Measurements from ENCODE around the gene ZNF775. TPM values are rescaled to one million over a fixed set of nuclear protein-coding genes. Genes with fewer than 3 reads are reported as not detected.

The ZNF775 gene
- polyA plus RNA-seq, 6 donors from 2014 or later: 1.4 to 8.9 (median 4.5) TPM

- Mint-ChIP-seq H3K4me1 (peaks cover 13 to 25% (median 23%) of the 10 kb centered on the region in 3 donors), H3K9me3 (peaks cover 0 to 12% (median 10%) of the 10 kb centered on the region in 7 donors), H3K4me3 (peak overlapping the region in 3 of 8 donors; percentile 25 to 77 (median 50)), H3K27me3 (peaks cover 29 to 47% (median 43%) of the 10 kb centered on the region in 3 donors), H3K27ac (no peak overlapping the region), H3K36me3 (peaks cover 0 to 17% of the 10 kb centered on the region in 2 donors)
- ATAC-seq (ENCODE audit: low read depth in 2 of 2) (peak in 1 of 2 donors; percentile 30), DNase-seq (no peak)
Observed at GRCh38 chr7:150339409-150339809, 39.7 kb upstream of the ZNF775 start.

GRCh38 chr7:150340024-150340749, 38.9 kb upstream of the ZNF775 start:
- Mint-ChIP-seq H3K27me3 (peaks cover 28 to 47% (median 43%) of the 10 kb centered on the region in 3 donors), H3K4me1 (peaks cover 13 to 25% (median 23%) of the 10 kb centered on the region in 3 donors), H3K9me3 (peaks cover 0 to 19% (median 10%) of the 10 kb centered on the region in 7 donors), H3K4me3 (peak overlapping the region in 4 of 8 donors; percentile 37 to 79 (median 59)), H3K27ac (no peak overlapping the region), H3K36me3 (peaks cover 0 to 17% of the 10 kb centered on the region in 2 donors)
- DNase-seq: no peak
- ATAC-seq (ENCODE audit: low read depth in 2 of 2): peak; percentile 75 to 79

GRCh38 chr7:150340875-150341262, 38.3 kb upstream of the ZNF775 start:
- Mint-ChIP-seq H3K4me1 (peaks cover 13 to 25% (median 23%) of the 10 kb centered on the region in 3 donors), H3K4me3 (peak overlapping the region in 5 of 8 donors; percentile 26 to 68 (median 56)), H3K36me3 (peaks cover 0 to 17% of the 10 kb centered on the region in 2 donors), H3K27me3 (peaks cover 24 to 48% (median 44%) of the 10 kb centered on the region in 3 donors), H3K9me3 (peaks cover 0 to 19% (median 10%) of the 10 kb centered on the region in 7 donors), H3K27ac (no peak overlapping the region)
- ATAC-seq (ENCODE audit: low read depth in 2 of 2) (no peak), DNase-seq (no peak)

- DNase-seq (no peak), ATAC-seq (ENCODE audit: low read depth in 2 of 2) (no peak)
- Mint-ChIP-seq H3K27me3 (peaks cover 24 to 54% (median 50%) of the 10 kb centered on the region in 3 donors), H3K9me3 (peaks cover 0 to 19% (median 10%) of the 10 kb centered on the region in 7 donors), H3K4me3 (peak within 1 kb of the TSS in 7 of 8 donors; percentile 46 to 79 (median 65)), H3K4me1 (peaks cover 13 to 25% (median 23%) of the 10 kb centered on the region in 3 donors), H3K36me3 (peaks cover 0 to 22% of the 10 kb centered on the region in 2 donors), H3K27ac (no peak within 1 kb of the TSS)
Observed at GRCh38 chr7:150341263-150342120, 37.6 kb upstream of the ZNF775 start, which contains the start of gene RARRES2. Gene RARRES2 (minus strand): TSS chr7:150341629. CDS start chr7:150340609, 1,020 bp downstream.

- H3K36me3 Mint-ChIP-seq: peaks cover 0 to 26% of the 10 kb centered on the region in 2 donors
- H3K4me1 Mint-ChIP-seq: peaks cover 13 to 25% (median 23%) of the 10 kb centered on the region in 3 donors
- peaks cover 24 to 57% (median 55%) of the 10 kb centered on the region in 3 donors for H3K27me3 Mint-ChIP-seq
- ATAC-seq (ENCODE audit: low read depth in 2 of 2): no peak
- no peak overlapping the region for H3K27ac Mint-ChIP-seq
- peak overlapping the region in 4 of 8 donors; percentile 44 to 68 (median 51) for H3K4me3 Mint-ChIP-seq
- peaks cover 0 to 20% (median 10%) of the 10 kb centered on the region in 7 donors for H3K9me3 Mint-ChIP-seq
- no peak for DNase-seq
Observed at GRCh38 chr7:150342121-150342408, 37.1 kb upstream of the ZNF775 start.

GRCh38 chr7:150343225-150343624, 35.9 kb upstream of the ZNF775 start:
- H3K36me3 Mint-ChIP-seq: peaks cover 0 to 17% of the 10 kb centered on the region in 2 donors
- H3K9me3 Mint-ChIP-seq: peaks cover 0 to 20% (median 10%) of the 10 kb centered on the region in 7 donors
- peak overlapping the region in 2 of 6 donors; percentile 13 to 54 for H3K27ac Mint-ChIP-seq
- H3K4me3 Mint-ChIP-seq: no peak overlapping the region
- DNase-seq (no peak), ATAC-seq (ENCODE audit: low read depth in 2 of 2) (no peak)
- H3K4me1 Mint-ChIP-seq: peaks cover 13 to 25% (median 23%) of the 10 kb centered on the region in 3 donors
- H3K27me3 Mint-ChIP-seq: peaks cover 24 to 57% (median 55%) of the 10 kb centered on the region in 3 donors

- H3K27ac Mint-ChIP-seq: peak overlapping the region in 1 of 6 donors; percentile 15
- H3K4me1 Mint-ChIP-seq: peaks cover 12 to 21% (median 20%) of the 10 kb centered on the region in 3 donors
- DNase-seq (no peak), ATAC-seq (ENCODE audit: low read depth in 2 of 2) (no peak)
- peaks cover 21 to 56% (median 55%) of the 10 kb centered on the region in 3 donors for H3K27me3 Mint-ChIP-seq
- no peak overlapping the region for H3K4me3 Mint-ChIP-seq
- peaks cover 0 to 20% (median 10%) of the 10 kb centered on the region in 7 donors for H3K9me3 Mint-ChIP-seq
- H3K36me3 Mint-ChIP-seq: peaks cover 0 to 15% of the 10 kb centered on the region in 2 donors
Observed at GRCh38 chr7:150344299-150344698, 34.8 kb upstream of the ZNF775 start.

- Mint-ChIP-seq H3K36me3 (peaks cover 0 to 15% of the 10 kb centered on the region in 2 donors), H3K9me3 (peaks cover 0 to 20% (median 10%) of the 10 kb centered on the region in 7 donors), H3K27ac (no peak overlapping the region), H3K27me3 (peaks cover 17 to 49% (median 49%) of the 10 kb centered on the region in 3 donors), H3K4me3 (no peak overlapping the region), H3K4me1 (peaks cover 6 to 17% (median 14%) of the 10 kb centered on the region in 3 donors)
- DNase-seq (no peak), ATAC-seq (ENCODE audit: low read depth in 2 of 2) (no peak)
Observed at GRCh38 chr7:150345012-150345411, 34.1 kb upstream of the ZNF775 start.

- peaks cover 0 to 20% (median 10%) of the 10 kb centered on the region in 7 donors for H3K9me3 Mint-ChIP-seq
- H3K36me3 Mint-ChIP-seq: peaks cover 0 to 15% of the 10 kb centered on the region in 2 donors
- ATAC-seq (ENCODE audit: low read depth in 2 of 2): no peak
- peaks cover 14 to 31% (median 30%) of the 10 kb centered on the region in 3 donors for H3K27me3 Mint-ChIP-seq
- DNase-seq: no peak
- H3K4me3 Mint-ChIP-seq: no peak overlapping the region
- peak overlapping the region in 1 of 6 donors; percentile 42 for H3K27ac Mint-ChIP-seq
- peaks cover 0 to 4% (median 2%) of the 10 kb centered on the region in 3 donors for H3K4me1 Mint-ChIP-seq
Observed at GRCh38 chr7:150346922-150347321, 32.2 kb upstream of the ZNF775 start.

GRCh38 chr7:150351587-150352194, 27.4 kb upstream of the ZNF775 start:
- Mint-ChIP-seq H3K27ac (no peak overlapping the region), H3K4me3 (no peak overlapping the region), H3K9me3 (no peaks in the 10 kb centered on the region), H3K4me1 (peaks cover 0 to 5% (median 4%) of the 10 kb centered on the region in 3 donors), H3K27me3 (peaks cover 0 to 2% (median 2%) of the 10 kb centered on the region in 3 donors), H3K36me3 (peaks cover 0 to 1% of the 10 kb centered on the region in 2 donors)
- DNase-seq (no peak), ATAC-seq (ENCODE audit: low read depth in 2 of 2) (no peak)

GRCh38 chr7:150355666-150356059, 23.5 kb upstream of the ZNF775 start:
- H3K9me3 Mint-ChIP-seq: no peaks in the 10 kb centered on the region
- ATAC-seq (ENCODE audit: low read depth in 2 of 2): no peak
- no peaks in the 10 kb centered on the region for H3K27me3 Mint-ChIP-seq
- no peak overlapping the region for H3K4me3 Mint-ChIP-seq
- H3K27ac Mint-ChIP-seq: peak overlapping the region in 2 of 6 donors; percentile 9 to 42
- H3K36me3 Mint-ChIP-seq: no peaks in the 10 kb centered on the region
- no peak for DNase-seq
- H3K4me1 Mint-ChIP-seq: peaks cover 18 to 25% (median 22%) of the 10 kb centered on the region in 3 donors

GRCh38 chr7:150356265-150356897, 22.7 kb upstream of the ZNF775 start:
- no peaks in the 10 kb centered on the region for H3K9me3 Mint-ChIP-seq
- H3K36me3 Mint-ChIP-seq: no peaks in the 10 kb centered on the region
- H3K4me1 Mint-ChIP-seq: peaks cover 19 to 25% (median 22%) of the 10 kb centered on the region in 3 donors
- DNase-seq (peak; percentile 59), ATAC-seq (ENCODE audit: low read depth in 2 of 2) (peak; percentile 39 to 51)
- H3K27me3 Mint-ChIP-seq: no peaks in the 10 kb centered on the region
- H3K27ac Mint-ChIP-seq: peak overlapping the region in 3 of 6 donors; percentile 42 to 70 (median 56)
- H3K4me3 Mint-ChIP-seq: no peak overlapping the region

Data from naive B cell (primary cell).